Pulmonary artery endothelial cell (primary cell): Measurements from ENCODE around the gene TULP3. TPM values are rescaled to one million over a fixed set of nuclear protein-coding genes. Genes with fewer than 3 reads are reported as not detected.

Experiments
- DNase-seq: peaks from one replicate; pipeline ENCODE4 v3.0.0-alpha.2; 2011; ENCODE audit warnings: low read depth, low spot score
- total RNA-seq: library from RNA; depleted of rRNA; stranded (reverse); fragments of >200 nt; gene quantifications from 2 replicates; pipeline ENCODE4 v1.2.3, GENCODE V29; 2014

TULP3 gene
- total RNA-seq, 1 donor from 2014 or later = 17.3 TPM

- DNase-seq = no peak
Observed at GRCh38 chr12:2925322-2925995, 34.8 kb downstream of the TULP3 start.

GRCh38 chr12:2930865-2931264 is 40.2 kb downstream of the TULP3 start:
- peak; percentile 50 for DNase-seq

GRCh38 chr12:2933586-2933985 is 42.9 kb downstream of the TULP3 start:
- DNase-seq = no peak

GRCh38 chr12:2934371-2934770 is 43.7 kb downstream of the TULP3 start:
- no peak for DNase-seq

GRCh38 chr12:2936301-2936700 is 45.6 kb downstream of the TULP3 start:
- DNase-seq = no peak

GRCh38 chr12:2937500-2937899 is 46.8 kb downstream of the TULP3 start:
- peak; percentile 39 for DNase-seq

- DNase-seq = no peak
Observed at GRCh38 chr12:2939191-2939590, 48.5 kb downstream of the TULP3 start.

- DNase-seq = no peak
Observed at GRCh38 chr12:2940564-2940963, 49.9 kb downstream of the TULP3 start.

- DNase-seq = no peak
Observed at GRCh38 chr12:2941524-2941923, 50.8 kb downstream of the TULP3 start.

GRCh38 chr12:2944401-2945047 is 53.8 kb downstream of the TULP3 start:
- DNase-seq = no peak

GRCh38 chr12:2949411-2949810 is 58.7 kb downstream of the TULP3 start:
- DNase-seq = no peak

- no peak for DNase-seq
Observed at GRCh38 chr12:2955888-2956287, 65.2 kb downstream of the TULP3 start.

- DNase-seq = no peak
Observed at GRCh38 chr12:2957816-2958431, 67.2 kb downstream of the TULP3 start.

GRCh38 chr12:2958432-2959191 is 67.9 kb downstream of the TULP3 start:
- DNase-seq = no peak

GRCh38 chr12:2959192-2959504 is 68.5 kb downstream of the TULP3 start, which contains the start of gene TEAD4:
Gene TEAD4 (plus strand): TSS chr12:2959397.
- no peak for DNase-seq

GRCh38 chr12:2959505-2960389 is 69.1 kb downstream of the TULP3 start:
- no peak for DNase-seq

GRCh38 chr12:2960390-2960956 is 69.8 kb downstream of the TULP3 start:
- DNase-seq = no peak

- DNase-seq = no peak
Observed at GRCh38 chr12:2960996-2961616, 70.4 kb downstream of the TULP3 start.

GRCh38 chr12:2961705-2962104 is 71.0 kb downstream of the TULP3 start:
- no peak for DNase-seq

- DNase-seq = no peak
Observed at GRCh38 chr12:2963154-2963759, 72.6 kb downstream of the TULP3 start.
